HFFc6 (cell line): ENCODE results near the gene CEP104. TPM values are rescaled to one million over a fixed set of nuclear protein-coding genes. Genes with fewer than 3 reads are reported as not detected.
A peak's percentile ranks its signal among the peaks of the same experiment; 100 is the strongest.

ENCODE experiments used
- DNase-seq: peaks from one replicate; pipeline ENCODE4 v3.0.0-alpha.2; 2018
- H3K27ac Mint-ChIP-seq: 2 replicates; pipeline ENCODE4 v1.8.0; 2020; ENCODE audit warnings: mild to moderate bottlenecking, mixed read lengths
- H3K27me3 Mint-ChIP-seq: 2 replicates; pipeline ENCODE4 v1.8.0; 2021; ENCODE audit warnings: mild to moderate bottlenecking, moderate library complexity, mixed read lengths; ENCODE audit not compliant: insufficient read depth
- H3K36me3 Mint-ChIP-seq: 2 replicates; pipeline ENCODE4 v1.8.0; 2021; ENCODE audit warnings: low read depth, mixed read lengths
- H3K4me1 Mint-ChIP-seq: 2 replicates; pipeline ENCODE4 v1.8.0; 2020; ENCODE audit warnings: low read depth, mixed read lengths
- H3K4me3 Mint-ChIP-seq: 2 replicates; pipeline ENCODE4 v1.8.0; 2020; ENCODE audit warnings: mild to moderate bottlenecking, moderate library complexity, mixed read lengths
- H3K9me3 Mint-ChIP-seq: 2 replicates; pipeline ENCODE4 v1.8.0; 2020; ENCODE audit warnings: mild to moderate bottlenecking, mixed read lengths
- long read RNA-seq: library from polyadenylated mRNA; unstranded; transcript quantifications from one replicate; pipeline ENCODE4 v2.0.0, GENCODE V29; 2019
- total RNA-seq, 6 experiments: library from RNA; stranded (reverse); fragmentation: NEBNext Ultra II Directional; extraction: Animal tissue kit (Norgen Biotek cat#: 25700); gene quantifications; 2 replicates in 1 of 6; 3 replicates in 5 of 6; pipeline ENCODE4 v1.2.3, GENCODE V29; 2021
- TF ChIP-seq, protein P1 (sequence below): fragments of 200-600 bp; sonication (generic); IDR thresholded peaks from 2 replicates; pipeline ENCODE4 v1.5.0; 2021; ENCODE audit warnings: antibody characterized with exemption, mild to moderate bottlenecking

Gene CEP104
- 10 to 100 TPM; 43.2 to 63.4 (median 52.9) TPM for total RNA-seq
- long read RNA-seq, partial matches to known transcripts: 10 of 13 reads
- long read RNA-seq, other reads (novel, unspliced or antisense): 2 of 13 reads

DNA sequence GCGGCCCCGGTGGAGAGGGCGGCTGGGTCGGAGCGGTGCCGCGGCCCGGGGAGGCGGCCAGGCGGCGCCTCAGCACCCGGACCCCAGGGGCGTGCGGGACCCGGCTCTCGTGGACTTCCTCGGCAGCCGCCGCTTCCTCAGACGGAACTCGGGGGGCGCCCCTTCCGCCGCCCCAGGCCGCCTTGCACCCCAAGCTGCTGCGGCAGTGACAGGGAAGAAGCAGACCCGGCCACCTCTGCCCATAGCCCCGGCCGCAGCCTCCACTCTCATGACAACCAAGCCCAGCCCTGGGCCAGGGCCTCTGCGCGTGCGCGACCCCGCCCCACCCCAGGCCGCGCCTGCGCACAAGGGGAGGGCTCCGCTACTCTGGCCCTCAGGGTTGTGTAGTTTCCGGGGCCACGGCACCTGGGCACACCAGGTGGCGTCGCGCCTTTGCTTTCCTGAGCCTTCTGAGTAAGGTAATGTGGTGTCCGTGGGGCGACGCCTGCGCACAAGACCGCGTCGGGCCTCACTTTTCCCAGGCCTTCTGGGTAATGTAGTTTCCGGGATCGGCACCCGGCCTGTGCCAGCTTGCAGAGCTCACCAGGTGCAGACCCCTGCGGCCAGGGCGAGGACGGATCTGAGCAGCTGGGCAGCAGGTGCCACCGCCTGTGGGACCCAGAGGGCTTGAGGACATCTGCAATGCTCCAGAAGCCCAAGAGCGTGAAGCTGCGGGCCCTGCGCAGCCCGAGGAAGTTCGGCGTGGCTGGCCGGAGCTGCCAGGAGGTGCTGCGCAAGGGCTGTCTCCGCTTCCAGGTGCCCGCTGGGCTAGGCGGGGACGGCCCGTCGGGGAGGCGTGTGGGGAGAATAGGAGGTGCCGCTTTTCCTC is at the start of gene CEP104, which contains the start of gene DFFB:
TSS of gene CEP104 (minus strand) at position 289 of the 868 bp plus-strand sequence. CDS start 4,804 bp downstream, outside the sequence.
TSS of gene DFFB (plus strand) at position 554 of the 868 bp plus-strand sequence. CDS start at position 682, 128 bp downstream.
- TF ChIP-seq, protein P1, sequence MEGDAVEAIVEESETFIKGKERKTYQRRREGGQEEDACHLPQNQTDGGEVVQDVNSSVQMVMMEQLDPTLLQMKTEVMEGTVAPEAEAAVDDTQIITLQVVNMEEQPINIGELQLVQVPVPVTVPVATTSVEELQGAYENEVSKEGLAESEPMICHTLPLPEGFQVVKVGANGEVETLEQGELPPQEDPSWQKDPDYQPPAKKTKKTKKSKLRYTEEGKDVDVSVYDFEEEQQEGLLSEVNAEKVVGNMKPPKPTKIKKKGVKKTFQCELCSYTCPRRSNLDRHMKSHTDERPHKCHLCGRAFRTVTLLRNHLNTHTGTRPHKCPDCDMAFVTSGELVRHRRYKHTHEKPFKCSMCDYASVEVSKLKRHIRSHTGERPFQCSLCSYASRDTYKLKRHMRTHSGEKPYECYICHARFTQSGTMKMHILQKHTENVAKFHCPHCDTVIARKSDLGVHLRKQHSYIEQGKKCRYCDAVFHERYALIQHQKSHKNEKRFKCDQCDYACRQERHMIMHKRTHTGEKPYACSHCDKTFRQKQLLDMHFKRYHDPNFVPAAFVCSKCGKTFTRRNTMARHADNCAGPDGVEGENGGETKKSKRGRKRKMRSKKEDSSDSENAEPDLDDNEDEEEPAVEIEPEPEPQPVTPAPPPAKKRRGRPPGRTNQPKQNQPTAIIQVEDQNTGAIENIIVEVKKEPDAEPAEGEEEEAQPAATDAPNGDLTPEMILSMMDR: no peak
- peak within 1 kb of the TSS; percentile 64 for H3K27ac Mint-ChIP-seq
- H3K4me3 Mint-ChIP-seq: peak within 1 kb of the TSS; percentile 96
- H3K9me3 Mint-ChIP-seq: no peaks in the 10 kb centered on the region
- peak; percentile 73 for DNase-seq
- H3K36me3 Mint-ChIP-seq: no peaks in the 10 kb centered on the region
- peaks cover 34% of the 10 kb centered on the region for H3K4me1 Mint-ChIP-seq
- peaks cover 1% of the 10 kb centered on the region; the same call in 1 of the 2 replicates for H3K27me3 Mint-ChIP-seq

DNA sequence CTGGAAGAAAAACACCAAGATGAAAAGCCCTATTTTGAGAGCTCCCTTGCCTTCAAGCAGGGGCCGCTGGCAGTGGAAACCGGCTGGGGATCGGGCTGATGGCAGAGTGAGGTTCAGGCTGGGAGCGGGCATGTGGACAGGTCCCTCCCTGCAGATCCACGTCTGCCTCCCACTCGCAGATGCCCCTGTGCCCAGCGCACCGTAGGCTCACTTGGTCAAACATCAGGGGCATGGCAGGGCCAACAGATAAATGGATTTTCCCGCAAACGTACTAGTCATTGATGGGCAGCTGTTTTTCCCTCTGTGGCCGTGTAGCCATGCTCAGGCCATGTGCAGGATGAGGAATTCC is 49.6 kb upstream of the CEP104 start:
- no peak overlapping the region for H3K4me3 Mint-ChIP-seq
- H3K27me3 Mint-ChIP-seq: no peaks in the 10 kb centered on the region; the same call in 1 of the 2 replicates
- H3K27ac Mint-ChIP-seq: no peak overlapping the region
- peaks cover 11% of the 10 kb centered on the region; the same call in 1 of the 2 replicates for H3K4me1 Mint-ChIP-seq
- H3K36me3 Mint-ChIP-seq: no peaks in the 10 kb centered on the region
- TF ChIP-seq, protein P1: no peak
- no peaks in the 10 kb centered on the region for H3K9me3 Mint-ChIP-seq
- no peak for DNase-seq

DNA sequence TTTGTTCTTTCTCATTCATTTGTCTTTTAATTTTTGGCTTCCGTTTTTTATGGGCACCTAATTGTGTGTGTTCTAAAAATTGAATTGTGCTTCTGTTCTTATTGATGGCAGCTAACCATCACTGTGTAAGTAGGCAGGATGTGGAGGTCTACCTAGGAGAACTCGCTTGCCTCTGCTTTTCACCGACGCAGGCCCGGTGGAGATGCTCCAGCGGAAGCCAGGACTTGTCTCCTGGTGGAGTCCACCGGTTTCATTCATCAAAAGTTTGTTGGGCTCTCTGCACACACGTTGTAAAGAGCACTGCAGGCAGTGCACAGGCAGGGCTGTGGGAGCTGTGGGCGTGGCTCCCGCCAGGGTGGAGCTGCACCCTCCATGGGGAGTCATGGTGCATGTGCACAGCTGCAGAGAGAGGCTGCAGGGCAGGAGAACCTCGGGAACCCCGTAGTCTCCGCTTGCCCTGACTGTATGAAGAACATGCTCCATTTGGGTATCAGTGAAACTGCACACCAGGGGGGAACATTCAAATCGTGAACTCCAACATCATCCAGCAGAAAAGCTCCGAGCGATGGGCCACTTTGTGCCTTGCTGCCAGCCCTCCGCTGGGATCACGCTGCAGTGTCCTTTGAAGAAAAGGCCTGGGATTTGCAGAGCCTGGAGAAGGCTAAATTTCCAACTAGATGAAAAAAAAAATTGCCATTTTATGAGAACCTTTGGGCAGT is 49.1 kb upstream of the CEP104 start:
- TF ChIP-seq, protein P1: no peak
- Mint-ChIP-seq H3K4me1 (peaks cover 11% of the 10 kb centered on the region; the same call in 1 of the 2 replicates), H3K27me3 (no peaks in the 10 kb centered on the region; the same call in 1 of the 2 replicates), H3K4me3 (no peak overlapping the region), H3K36me3 (no peaks in the 10 kb centered on the region), H3K9me3 (no peaks in the 10 kb centered on the region), H3K27ac (no peak overlapping the region)
- no peak for DNase-seq

DNA sequence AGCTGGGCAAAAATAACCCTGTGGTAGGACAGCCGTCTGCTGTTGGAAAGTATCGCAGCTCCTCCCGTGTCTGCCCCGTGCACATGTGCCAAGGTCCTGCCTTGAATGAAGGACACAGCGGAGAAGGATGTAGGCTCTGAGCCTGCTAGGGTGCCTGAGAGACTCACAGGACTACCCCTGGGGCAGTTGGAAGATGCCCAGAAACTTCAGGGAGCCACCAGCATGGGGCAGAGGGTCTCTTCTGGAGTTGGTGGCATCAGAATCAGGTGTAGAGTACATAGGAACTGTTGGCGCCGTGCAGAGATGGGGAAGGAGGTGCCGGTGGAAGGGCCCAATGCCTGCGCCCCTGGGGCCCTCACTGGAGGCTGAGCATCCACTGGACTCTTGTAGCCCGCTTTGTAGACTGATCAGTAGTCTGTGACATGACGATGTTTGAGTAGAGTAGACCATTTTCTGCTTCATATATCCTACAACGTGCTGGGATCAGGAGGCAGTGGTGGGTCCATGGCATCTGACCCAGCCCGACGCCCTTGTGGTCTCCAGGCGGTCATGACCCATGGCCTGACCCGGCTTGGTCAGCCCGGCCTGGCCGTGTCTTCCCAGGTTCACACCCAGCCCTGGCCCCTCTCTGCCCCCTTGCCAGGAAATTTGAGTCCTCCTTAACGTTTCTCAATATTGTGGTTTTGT is 48.4 kb upstream of the CEP104 start:
- TF ChIP-seq, protein P1: no peak
- Mint-ChIP-seq H3K27me3 (no peaks in the 10 kb centered on the region; the same call in 1 of the 2 replicates), H3K9me3 (no peaks in the 10 kb centered on the region), H3K4me1 (peaks cover 11% of the 10 kb centered on the region; the same call in 1 of the 2 replicates), H3K4me3 (no peak overlapping the region), H3K36me3 (no peaks in the 10 kb centered on the region), H3K27ac (no peak overlapping the region)
- DNase-seq: no peak

DNA sequence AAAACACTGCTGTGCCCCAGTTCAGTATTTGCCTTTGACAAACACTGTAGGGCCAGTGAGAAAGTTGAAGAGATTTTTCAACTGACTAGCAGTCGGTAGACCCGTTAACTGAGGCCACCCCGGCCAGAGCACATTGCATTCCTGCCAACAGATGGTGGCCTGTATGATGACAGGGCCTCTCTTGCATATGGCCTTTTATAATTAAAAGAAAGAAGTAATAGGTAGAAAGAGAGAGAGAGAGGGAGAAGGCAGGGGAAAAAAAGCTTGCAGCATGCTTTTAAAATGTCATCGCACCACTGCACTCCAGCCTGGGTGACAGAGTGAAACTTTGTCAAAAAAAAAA is 47.8 kb upstream of the CEP104 start:
- TF ChIP-seq, protein P1: 0 out of 2 replicates have a peak, but pooled peaks have one; percentile 15
- H3K36me3 Mint-ChIP-seq: no peaks in the 10 kb centered on the region
- no peak overlapping the region for H3K4me3 Mint-ChIP-seq
- no peaks in the 10 kb centered on the region; the same call in 1 of the 2 replicates for H3K27me3 Mint-ChIP-seq
- H3K27ac Mint-ChIP-seq: no peak overlapping the region
- H3K9me3 Mint-ChIP-seq: no peaks in the 10 kb centered on the region
- peaks cover 11% of the 10 kb centered on the region; the same call in 1 of the 2 replicates for H3K4me1 Mint-ChIP-seq
- DNase-seq: no peak
